CD4-positive, alpha-beta memory T cell (primary cell): ENCODE results near the gene VSTM2B. TPM values are rescaled to one million over a fixed set of nuclear protein-coding genes. Genes with fewer than 3 reads are reported as not detected.

ENCODE experiments used
- CTCF ChIA-PET: fragments of 350-600 bp; sonication (Branson Sonifier 250); formaldehyde crosslinking; loops from one replicate; lab custom pipeline; 2021; ENCODE audit warnings: inconsistent platforms; ENCODE audit not compliant: partially characterized antibody; lab: Charles Lee
- POLR2A ChIA-PET: fragments of 350-600 bp; sonication (Branson Sonifier 250); formaldehyde crosslinking; loops from one replicate; lab custom pipeline; 2021; ENCODE audit not compliant: partially characterized antibody; lab: Charles Lee
- DNase-seq, 5 donors: peaks; one replicate each; pipeline versions ENCODE4 v3.0.0 to v3.0.0-alpha.2; 2020 to 2022; ENCODE audit warnings: mixed read lengths in 1 of 5
- H3K27ac ChIP-seq: one replicate; pipeline ENCODE4 v1.7.0; 2013; ENCODE audit warnings: low read depth, low read length
- H3K27me3 ChIP-seq: 2 replicates; pipeline ENCODE4 v1.7.0; 2013; ENCODE audit warnings: mild to moderate bottlenecking, low read length, moderate library complexity; ENCODE audit not compliant: insufficient read depth
- H3K36me3 ChIP-seq: 2 replicates; pipeline ENCODE4 v1.7.0; 2013; ENCODE audit warnings: mild to moderate bottlenecking, low read length, moderate library complexity; ENCODE audit not compliant: insufficient read depth
- H3K4me1 ChIP-seq: 2 replicates; pipeline ENCODE4 v1.7.0; 2013; ENCODE audit warnings: mild to moderate bottlenecking, low read length, moderate library complexity; ENCODE audit not compliant: insufficient read depth
- H3K4me3 ChIP-seq, 2 donors: one replicate each; pipeline ENCODE4 v1.7.0; 2013; ENCODE audit warnings: low read length in 2 of 2, mild to moderate bottlenecking in 1 of 2
- H3K9me3 ChIP-seq, 2 donors: one replicate each; pipeline ENCODE4 v1.7.0; 2013; ENCODE audit warnings: low read length in 2 of 2, control low read depth in 1 of 2; ENCODE audit not compliant: control insufficient read depth in 1 of 2
- H3K27ac Mint-ChIP-seq, 7 donors: one replicate each; pipeline ENCODE4 v1.8.0; 2020 to 2021; ENCODE audit warnings: mixed read lengths in 7 of 7, mild to moderate bottlenecking in 6 of 7, inconsistent platforms in 3 of 7, moderate library complexity in 3 of 7
- H3K27me3 Mint-ChIP-seq, 2 donors: one replicate each; pipeline ENCODE4 v1.8.0; 2020 to 2021; ENCODE audit warnings: mixed read lengths in 2 of 2
- H3K36me3 Mint-ChIP-seq, 2 donors: one replicate each; pipeline ENCODE4 v1.8.0; 2020 to 2021; ENCODE audit warnings: mixed read lengths in 2 of 2, inconsistent platforms in 1 of 2, mild to moderate bottlenecking in 1 of 2
- H3K4me1 Mint-ChIP-seq, 4 donors: one replicate each; pipeline ENCODE4 v1.8.0; 2020 to 2021; ENCODE audit warnings: mixed read lengths in 4 of 4, mild to moderate bottlenecking in 1 of 4
- H3K4me3 Mint-ChIP-seq, 8 donors: one replicate each; pipeline ENCODE4 v1.8.0; 2020 to 2021; ENCODE audit warnings: mixed read lengths in 8 of 8, mild to moderate bottlenecking in 7 of 8, moderate library complexity in 6 of 8, inconsistent platforms in 3 of 8
- H3K9me3 Mint-ChIP-seq, 8 donors: one replicate each; pipeline ENCODE4 v1.8.0; 2020 to 2021; ENCODE audit warnings: mixed read lengths in 8 of 8, mild to moderate bottlenecking in 5 of 8, inconsistent platforms in 3 of 8, moderate library complexity in 1 of 8
- intact Hi-C: fragments of 100-400 bp; cut with micrococcal nuclease; formaldehyde crosslinking; loops from one replicate; pipeline ENCODE4 v1.15.1; 2023
- polyA plus RNA-seq, 2 donors: library from polyadenylated mRNA; unstranded; fragments of 300-500 nt; fragmentation: Illumina TruSeq; gene quantifications; one replicate each; pipeline ENCODE4 v1.2.3, GENCODE V29; 2021
- total RNA-seq, 2 experiments: library from RNA; stranded (reverse); gene quantifications; one replicate each; pipeline ENCODE4 v1.2.3, GENCODE V29; 2021

The VSTM2B gene
- total and polyA plus RNA-seq, 4 experiments from 2014 or later, result not detected

- Mint-ChIP-seq H3K27ac (no peak overlapping the region), H3K9me3 (peaks cover 0 to 11% (median 7%) of the 10 kb centered on the region in 8 donors), H3K4me3 (no peak overlapping the region), H3K27me3 (peaks cover 20 to 68% of the 10 kb centered on the region in 2 donors), H3K4me1 (peaks cover 0 to 2% (median 0%) of the 10 kb centered on the region in 4 donors), H3K36me3 (no peaks in the 10 kb centered on the region)
- POLR2A ChIA-PET, result no interaction called here
- Histone ChIP-seq H3K4me3 (no peak overlapping the region), H3K9me3 (no peaks in the 10 kb centered on the region), H3K4me1 (peaks cover 4% of the 10 kb centered on the region), H3K36me3 (no peaks in the 10 kb centered on the region), H3K27me3 (peaks cover 5% of the 10 kb centered on the region), H3K27ac (no peak overlapping the region)
- intact Hi-C loops, result no loop called here
- CTCF ChIA-PET, result no interaction called here
- DNase-seq, result no peak
These were observed 51.2 kb downstream of the VSTM2B start for GRCh38 chr19:29576761-29577648.

DNA sequence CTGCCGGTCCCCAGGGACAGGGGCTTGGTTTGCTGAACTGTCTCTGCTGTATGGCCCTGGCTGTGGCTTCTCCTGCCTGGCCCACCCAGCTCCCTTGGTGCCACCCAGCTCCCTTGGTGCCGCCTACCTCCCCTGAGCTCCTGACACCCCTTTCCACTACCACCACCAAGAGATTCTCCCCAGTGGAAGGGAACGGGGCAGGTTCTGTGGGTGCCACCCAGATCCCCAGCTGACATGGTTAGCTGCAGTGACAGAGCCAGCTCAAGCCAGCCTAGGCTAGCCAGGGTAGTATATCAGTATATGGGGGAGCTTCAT, 51.8 kb downstream of the VSTM2B start:
- H3K27me3 ChIP-seq, result peaks cover 5% of the 10 kb centered on the region
- no peak for DNase-seq
- intact Hi-C loops, result no loop called here
- H3K9me3 ChIP-seq, result no peaks in the 10 kb centered on the region
- Mint-ChIP-seq H3K27me3 (peaks cover 20 to 67% of the 10 kb centered on the region in 2 donors), H3K4me1 (peaks cover 0 to 2% (median 0%) of the 10 kb centered on the region in 4 donors), H3K36me3 (no peaks in the 10 kb centered on the region), H3K4me3 (no peak overlapping the region), H3K9me3 (peaks cover 0 to 11% (median 6%) of the 10 kb centered on the region in 8 donors), H3K27ac (no peak overlapping the region)
- ChIA-PET POLR2A (no interaction called here), CTCF (no interaction called here)
- H3K4me1 ChIP-seq, result peaks cover 4% of the 10 kb centered on the region
- no peaks in the 10 kb centered on the region for H3K36me3 ChIP-seq
- H3K27ac ChIP-seq, result no peak overlapping the region
- H3K4me3 ChIP-seq, result no peak overlapping the region

DNA sequence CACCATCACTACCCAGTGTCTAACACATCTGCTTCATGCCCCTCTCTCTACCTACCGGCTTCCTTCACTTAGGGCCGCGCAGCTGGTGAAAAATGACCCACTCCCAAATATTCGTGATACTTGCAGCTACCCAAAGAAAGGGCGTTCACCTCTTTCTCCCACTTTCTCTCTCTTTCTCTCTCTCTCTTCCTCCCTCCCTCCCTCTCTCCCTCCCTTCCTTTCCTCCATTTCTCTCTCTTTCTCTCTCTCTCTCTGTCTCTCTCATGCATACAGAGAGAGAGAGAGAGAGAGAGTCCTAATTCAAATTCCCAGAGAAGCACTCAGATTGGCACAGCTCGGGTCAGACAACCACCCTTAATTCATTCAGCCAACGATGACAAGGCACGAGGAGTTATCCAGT, 52.6 kb downstream of the VSTM2B start:
- Histone ChIP-seq H3K27me3 (peaks cover 5% of the 10 kb centered on the region), H3K9me3 (no peaks in the 10 kb centered on the region), H3K4me3 (no peak overlapping the region), H3K27ac (no peak overlapping the region), H3K36me3 (no peaks in the 10 kb centered on the region), H3K4me1 (peaks cover 4% of the 10 kb centered on the region)
- Mint-ChIP-seq H3K27me3 (peaks cover 20 to 70% of the 10 kb centered on the region in 2 donors), H3K9me3 (peaks cover 0 to 11% (median 6%) of the 10 kb centered on the region in 8 donors), H3K4me3 (no peak overlapping the region), H3K27ac (no peak overlapping the region), H3K36me3 (no peaks in the 10 kb centered on the region), H3K4me1 (peaks cover 0 to 2% (median 0%) of the 10 kb centered on the region in 4 donors)
- intact Hi-C loops, result no loop called here
- POLR2A ChIA-PET, result no interaction called here
- CTCF ChIA-PET, result no interaction called here
- no peak for DNase-seq

DNA sequence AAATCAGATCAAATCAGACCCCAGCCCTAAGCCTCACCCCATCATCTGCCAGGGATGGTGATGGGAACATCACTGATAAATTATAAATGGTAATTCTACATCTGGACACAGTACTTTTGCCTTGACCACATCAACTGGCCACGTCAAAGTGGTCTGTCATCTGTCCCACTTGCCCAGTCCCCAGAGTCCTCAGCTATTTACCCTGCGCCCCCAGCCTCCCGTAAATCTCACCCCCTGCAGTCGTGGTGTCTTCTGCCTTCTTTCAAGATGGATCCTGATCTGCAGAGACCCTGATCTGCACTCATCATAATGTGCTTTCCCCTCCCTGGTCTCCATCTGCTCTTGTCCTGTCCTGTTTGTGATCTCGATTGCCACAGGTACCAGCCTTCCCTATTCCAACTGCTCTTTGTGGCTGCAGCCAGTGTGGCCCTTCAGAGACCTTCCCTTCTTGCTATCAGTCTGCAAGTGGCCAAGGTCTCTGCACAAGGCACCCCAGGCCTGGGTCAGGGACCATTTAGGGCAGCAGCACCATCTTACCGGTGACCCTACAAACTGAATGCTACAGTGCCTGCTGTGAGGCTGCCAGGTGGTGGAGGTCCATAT, 53.6 kb downstream of the VSTM2B start:
- no peak overlapping the region for H3K4me3 Mint-ChIP-seq
- peaks cover 0 to 2% (median 0%) of the 10 kb centered on the region in 4 donors for H3K4me1 Mint-ChIP-seq
- ChIA-PET CTCF (no interaction called here), POLR2A (no interaction called here)
- Histone ChIP-seq H3K27ac (no peak overlapping the region), H3K27me3 (peaks cover 5% of the 10 kb centered on the region), H3K36me3 (no peaks in the 10 kb centered on the region), H3K9me3 (no peaks in the 10 kb centered on the region), H3K4me3 (no peak overlapping the region), H3K4me1 (peaks cover 4% of the 10 kb centered on the region)
- peaks cover 0 to 11% (median 7%) of the 10 kb centered on the region in 8 donors for H3K9me3 Mint-ChIP-seq
- H3K27me3 Mint-ChIP-seq, result peaks cover 15 to 66% of the 10 kb centered on the region in 2 donors
- H3K27ac Mint-ChIP-seq, result no peak overlapping the region
- no peaks in the 10 kb centered on the region for H3K36me3 Mint-ChIP-seq
- intact Hi-C loops, result no loop called here
- no peak for DNase-seq

GRCh38 chr19:29581398-29581797, 55.6 kb downstream of the VSTM2B start:
- Histone ChIP-seq H3K27ac (no peak overlapping the region), H3K4me3 (no peak overlapping the region), H3K9me3 (no peaks in the 10 kb centered on the region), H3K36me3 (no peaks in the 10 kb centered on the region), H3K4me1 (peaks cover 4% of the 10 kb centered on the region), H3K27me3 (no peaks in the 10 kb centered on the region)
- H3K9me3 Mint-ChIP-seq, result peaks cover 0 to 11% (median 7%) of the 10 kb centered on the region in 8 donors
- intact Hi-C loops, result no loop called here
- no peak overlapping the region for H3K4me3 Mint-ChIP-seq
- peaks cover 13 to 48% of the 10 kb centered on the region in 2 donors for H3K27me3 Mint-ChIP-seq
- ChIA-PET CTCF (no interaction called here), POLR2A (no interaction called here)
- peaks cover 0 to 2% (median 0%) of the 10 kb centered on the region in 4 donors for H3K4me1 Mint-ChIP-seq
- H3K36me3 Mint-ChIP-seq, result no peaks in the 10 kb centered on the region
- H3K27ac Mint-ChIP-seq, result no peak overlapping the region
- DNase-seq, result no peak

DNA sequence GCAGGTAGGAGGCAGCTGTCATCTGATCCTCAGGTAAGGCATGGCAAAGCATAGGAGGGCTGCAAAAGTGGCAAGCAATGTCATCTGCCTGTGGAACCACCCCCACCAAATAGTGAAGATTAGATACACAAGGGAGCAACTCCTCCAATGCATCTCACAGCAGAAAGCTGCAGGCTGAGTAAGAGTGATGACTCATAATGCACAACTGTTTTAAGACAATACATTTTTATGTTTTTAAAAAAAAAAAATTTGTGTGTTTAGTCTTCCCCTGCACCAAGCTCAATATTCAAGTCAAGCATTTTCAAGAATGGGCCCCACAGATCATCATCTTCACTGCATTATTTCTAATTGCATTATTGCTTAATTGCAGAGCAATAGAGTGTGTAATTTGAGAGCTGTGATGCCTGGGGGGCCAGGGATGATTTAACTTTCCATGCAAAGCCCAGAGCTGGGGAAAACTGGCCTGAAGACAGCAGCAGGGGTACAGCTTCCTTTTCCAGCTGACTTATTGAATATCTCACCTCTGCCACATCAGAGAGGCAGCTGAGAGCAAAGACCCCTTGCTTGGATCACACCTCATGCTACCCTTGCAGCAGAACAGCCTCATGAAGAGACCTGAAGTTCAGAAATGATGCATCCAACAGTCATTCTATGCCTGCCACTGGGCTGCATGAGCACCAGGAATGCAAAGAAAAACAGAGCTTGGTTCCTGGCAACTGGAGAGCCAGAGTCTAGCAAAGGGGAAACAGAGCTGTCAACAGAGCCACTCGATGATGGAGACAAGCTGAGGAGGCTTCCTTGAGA, 57.6 kb downstream of the VSTM2B start:
- no peak for DNase-seq

More for the DNA sequence above, 57.6 kb downstream of the VSTM2B start:
- no peak overlapping the region for H3K27ac ChIP-seq
- H3K27ac Mint-ChIP-seq, result no peak overlapping the region
- peaks cover 0 to 11% (median 7%) of the 10 kb centered on the region in 8 donors for H3K9me3 Mint-ChIP-seq
- no peaks in the 10 kb centered on the region for H3K36me3 Mint-ChIP-seq
- H3K36me3 ChIP-seq, result no peaks in the 10 kb centered on the region
- no peaks in the 10 kb centered on the region for H3K9me3 ChIP-seq
- CTCF ChIA-PET, result interaction anchor here (1.4 kb wide), 1 partner anchor 27 kb away, joined by 3 read pairs; no protein-coding TSS in a partner anchor
- no peaks in the 10 kb centered on the region for H3K27me3 ChIP-seq
- peaks cover 10% of the 10 kb centered on the region for H3K4me1 ChIP-seq
- H3K4me3 Mint-ChIP-seq, result no peak overlapping the region
- H3K4me1 Mint-ChIP-seq, result peaks cover 6 to 11% (median 9%) of the 10 kb centered on the region in 4 donors
- POLR2A ChIA-PET, result interaction anchor here (2.6 kb wide), 1 partner anchor 22 kb away, joined by 7 read pairs; the partner anchor contains the start of gene POP4
- intact Hi-C loops, result no loop called here
- H3K4me3 ChIP-seq, result no peak overlapping the region
- peaks cover 10 to 31% of the 10 kb centered on the region in 2 donors for H3K27me3 Mint-ChIP-seq
